HCT116 (cell line): ENCODE results near the gene WBP1L.

Experiments
- CTCF ChIP-seq, 3 experiments: fragments of 200-600 bp in 1 of 3; sonication (generic) in 1 of 3; IDR thresholded peaks in 2 of 3; conservative IDR thresholded peaks in 1 of 3; 2 replicates each; pipeline ENCODE4 v1.5.1; 2012 to 2017; ENCODE audit warnings: low read depth in 2 of 3, low read length in 2 of 3, antibody characterized with exemption in 1 of 3, borderline replicate concordance in 1 of 3, control low read depth in 1 of 3, mild to moderate bottlenecking in 1 of 3, mixed read lengths in 1 of 3, mixed run types in 1 of 3, moderate library complexity in 1 of 3; ENCODE audit not compliant: insufficient read depth in 1 of 3
- EZH2 ChIP-seq: fragments of 200-600 bp; sonication (generic); IDR thresholded peaks from 2 replicates; pipeline ENCODE4 v1.6.1; 2017; ENCODE audit warnings: antibody characterized with exemption, mixed run types
- POLR2A ChIP-seq: IDR thresholded peaks from 2 replicates; pipeline ENCODE4 v1.7.0; 2011; ENCODE audit warnings: borderline replicate concordance; ENCODE audit not compliant: insufficient read depth, insufficient read length; ENCODE audit errors: extremely low read depth

GRCh38 chr10:102723989-102724388, 19.8 kb upstream of the WBP1L start:
- TF ChIP-seq CTCF (IDR thresholded peaks at IDR 0.05 in 2 of 3, conservative IDR thresholded peaks at IDR 0.05 in 1 of 3; ENCODE audit: borderline replicate concordance in 1 of 3, insufficient read depth in 1 of 3, low read depth in 2 of 3, low read length in 2 of 3) (no peak), POLR2A (no peak), EZH2 (no peak)
